Measurements from ENCODE around the gene COL8A1. TPM values are rescaled to one million over a fixed set of nuclear protein-coding genes. Genes with fewer than 3 reads are reported as not detected.
"Not testable (repeated sequence)": the region's sequence is repeated elsewhere in the genome, so short reads cannot be mapped to it uniquely, and the experiment has no call there.

COL8A1 gene
- total RNA-seq, 1 donor from 2014 or later, result 0.09 TPM

- no peaks in the 10 kb centered on the region for H3K9me3 Mint-ChIP-seq
- intact Hi-C loops (cut with micrococcal nuclease), result no loop called here
- no peaks in the 10 kb centered on the region for H3K27me3 Mint-ChIP-seq
- H3K4me3 Mint-ChIP-seq, result no peak overlapping the region
- H3K36me3 Mint-ChIP-seq (ENCODE audit: low read depth), result no peaks in the 10 kb centered on the region
- H3K27ac Mint-ChIP-seq, result no peak overlapping the region
- no peak for DNase-seq
- H3K4me1 Mint-ChIP-seq, result no peaks in the 10 kb centered on the region
Measured at GRCh38 chr3:99712291-99712954, 74.0 kb downstream of the COL8A1 start.

GRCh38 chr3:99713440-99713839 is 75.0 kb downstream of the COL8A1 start:
- H3K36me3 Mint-ChIP-seq (ENCODE audit: low read depth), result no peaks in the 10 kb centered on the region
- H3K9me3 Mint-ChIP-seq, result no peaks in the 10 kb centered on the region
- H3K27ac Mint-ChIP-seq, result no peak overlapping the region
- no peak for DNase-seq
- H3K4me1 Mint-ChIP-seq, result no peaks in the 10 kb centered on the region
- H3K4me3 Mint-ChIP-seq, result no peak overlapping the region
- intact Hi-C loops (cut with micrococcal nuclease), result no loop called here
- H3K27me3 Mint-ChIP-seq, result no peaks in the 10 kb centered on the region

- no peak overlapping the region for H3K4me3 Mint-ChIP-seq
- H3K36me3 Mint-ChIP-seq (ENCODE audit: low read depth), result no peaks in the 10 kb centered on the region
- H3K27me3 Mint-ChIP-seq, result no peaks in the 10 kb centered on the region
- H3K9me3 Mint-ChIP-seq, result no peaks in the 10 kb centered on the region
- DNase-seq, result no peak
- intact Hi-C loops (cut with micrococcal nuclease), result no loop called here
- H3K4me1 Mint-ChIP-seq, result no peaks in the 10 kb centered on the region
- H3K27ac Mint-ChIP-seq, result no peak overlapping the region
Measured at GRCh38 chr3:99714146-99714545, 75.8 kb downstream of the COL8A1 start.

GRCh38 chr3:99714575-99714974 is 76.2 kb downstream of the COL8A1 start:
- Mint-ChIP-seq H3K27ac (no peak overlapping the region), H3K4me3 (no peak overlapping the region), H3K9me3 (no peaks in the 10 kb centered on the region), H3K4me1 (no peaks in the 10 kb centered on the region), H3K36me3 (ENCODE audit: low read depth) (no peaks in the 10 kb centered on the region), H3K27me3 (no peaks in the 10 kb centered on the region)
- DNase-seq, result no peak
- intact Hi-C loops (cut with micrococcal nuclease), result no loop called here

GRCh38 chr3:99716463-99716995 is 78.1 kb downstream of the COL8A1 start:
- H3K36me3 Mint-ChIP-seq (ENCODE audit: low read depth), result no peaks in the 10 kb centered on the region
- H3K27ac Mint-ChIP-seq, result no peak overlapping the region
- H3K9me3 Mint-ChIP-seq, result no peaks in the 10 kb centered on the region
- intact Hi-C loops (cut with micrococcal nuclease), result no loop called here
- H3K27me3 Mint-ChIP-seq, result no peaks in the 10 kb centered on the region
- H3K4me1 Mint-ChIP-seq, result no peaks in the 10 kb centered on the region
- DNase-seq, result no peak
- no peak overlapping the region for H3K4me3 Mint-ChIP-seq

GRCh38 chr3:99720985-99721632 is 82.7 kb downstream of the COL8A1 start:
- intact Hi-C loops (cut with micrococcal nuclease), result no loop called here
- H3K27ac Mint-ChIP-seq, result no peak overlapping the region

GRCh38 chr3:99721633-99722007 is 83.2 kb downstream of the COL8A1 start:
- H3K9me3 Mint-ChIP-seq, result no peaks in the 10 kb centered on the region
- H3K36me3 Mint-ChIP-seq (ENCODE audit: low read depth), result no peaks in the 10 kb centered on the region
- no peak overlapping the region for H3K4me3 Mint-ChIP-seq
- DNase-seq, result no peak
- no peaks in the 10 kb centered on the region for H3K4me1 Mint-ChIP-seq
- intact Hi-C loops (cut with micrococcal nuclease), result no loop called here
- peaks cover 2% of the 10 kb centered on the region for H3K27me3 Mint-ChIP-seq
- H3K27ac Mint-ChIP-seq, result no peak overlapping the region

More at GRCh38 chr3:99720985-99721632, 82.7 kb downstream of the COL8A1 start:
- Mint-ChIP-seq H3K9me3 (no peaks in the 10 kb centered on the region), H3K4me1 (no peaks in the 10 kb centered on the region), H3K36me3 (ENCODE audit: low read depth) (no peaks in the 10 kb centered on the region), H3K27me3 (peaks cover 2% of the 10 kb centered on the region), H3K4me3 (no peak overlapping the region)
- DNase-seq, result no peak

- Mint-ChIP-seq H3K9me3 (no peaks in the 10 kb centered on the region), H3K4me1 (no peaks in the 10 kb centered on the region), H3K27ac (no peak overlapping the region), H3K4me3 (no peak overlapping the region), H3K36me3 (ENCODE audit: low read depth) (no peaks in the 10 kb centered on the region), H3K27me3 (peaks cover 2% of the 10 kb centered on the region)
- DNase-seq, result no peak
- intact Hi-C loops (cut with micrococcal nuclease), result no loop called here
Measured at GRCh38 chr3:99724276-99724675, 85.9 kb downstream of the COL8A1 start.

GRCh38 chr3:99730870-99731269 is 92.5 kb downstream of the COL8A1 start:
- H3K27ac Mint-ChIP-seq, result no peak overlapping the region
- H3K4me1 Mint-ChIP-seq, result no peaks in the 10 kb centered on the region
- H3K27me3 Mint-ChIP-seq, result no peaks in the 10 kb centered on the region
- no peak for DNase-seq
- intact Hi-C loops (cut with micrococcal nuclease), result no loop called here
- H3K36me3 Mint-ChIP-seq (ENCODE audit: low read depth), result no peaks in the 10 kb centered on the region
- peaks cover 4% of the 10 kb centered on the region for H3K9me3 Mint-ChIP-seq
- H3K4me3 Mint-ChIP-seq, result no peak overlapping the region

- Mint-ChIP-seq H3K4me3 (no peak overlapping the region), H3K36me3 (ENCODE audit: low read depth) (no peaks in the 10 kb centered on the region), H3K9me3 (peaks cover 4% of the 10 kb centered on the region), H3K4me1 (no peaks in the 10 kb centered on the region), H3K27ac (no peak overlapping the region), H3K27me3 (no peaks in the 10 kb centered on the region)
- no peak for DNase-seq
- intact Hi-C loops (cut with micrococcal nuclease), result no loop called here
Measured at GRCh38 chr3:99731499-99731898, 93.1 kb downstream of the COL8A1 start.

GRCh38 chr3:99740371-99740770 is 102.0 kb downstream of the COL8A1 start:
- intact Hi-C loops (cut with micrococcal nuclease), result not testable (repeated sequence)

GRCh38 chr3:99741588-99741987 is 103.2 kb downstream of the COL8A1 start:
- Mint-ChIP-seq H3K4me3 (no peak overlapping the region), H3K27ac (no peak overlapping the region), H3K27me3 (peaks cover 4% of the 10 kb centered on the region), H3K36me3 (ENCODE audit: low read depth) (no peaks in the 10 kb centered on the region), H3K4me1 (no peaks in the 10 kb centered on the region), H3K9me3 (no peaks in the 10 kb centered on the region)
- no peak for DNase-seq
- intact Hi-C loops (cut with micrococcal nuclease), result no loop called here

More at GRCh38 chr3:99740371-99740770, 102.0 kb downstream of the COL8A1 start:
- H3K27me3 Mint-ChIP-seq; H3K4me1 Mint-ChIP-seq; H3K36me3 Mint-ChIP-seq (ENCODE audit: low read depth); DNase-seq; H3K9me3 Mint-ChIP-seq; H3K27ac Mint-ChIP-seq; H3K4me3 Mint-ChIP-seq: not testable (repeated sequence)

GRCh38 chr3:99747915-99748314 is 109.5 kb downstream of the COL8A1 start:
- intact Hi-C loops (cut with micrococcal nuclease), result no loop called here
- H3K36me3 Mint-ChIP-seq (ENCODE audit: low read depth), result no peaks in the 10 kb centered on the region
- no peaks in the 10 kb centered on the region for H3K4me1 Mint-ChIP-seq
- H3K27me3 Mint-ChIP-seq, result peaks cover 4% of the 10 kb centered on the region
- no peak overlapping the region for H3K27ac Mint-ChIP-seq
- no peak for DNase-seq
- no peaks in the 10 kb centered on the region for H3K9me3 Mint-ChIP-seq
- H3K4me3 Mint-ChIP-seq, result no peak overlapping the region

- Mint-ChIP-seq H3K4me1 (no peaks in the 10 kb centered on the region), H3K27ac (no peak overlapping the region), H3K9me3 (no peaks in the 10 kb centered on the region), H3K27me3 (peaks cover 19% of the 10 kb centered on the region), H3K4me3 (no peak overlapping the region), H3K36me3 (ENCODE audit: low read depth) (no peaks in the 10 kb centered on the region)
- no peak for DNase-seq
- intact Hi-C loops (cut with micrococcal nuclease), result loop anchor here (2.0 kb wide), 1 partner anchor 727 kb away; no protein-coding TSS in a partner anchor
Measured at GRCh38 chr3:99751649-99752048, 113.3 kb downstream of the COL8A1 start.
